ENCODE results near the gene UBR1.
"Not testable (repeated sequence)": the region's sequence is repeated elsewhere in the genome, so short reads cannot be mapped to it uniquely, and the experiment has no call there.

DNA sequence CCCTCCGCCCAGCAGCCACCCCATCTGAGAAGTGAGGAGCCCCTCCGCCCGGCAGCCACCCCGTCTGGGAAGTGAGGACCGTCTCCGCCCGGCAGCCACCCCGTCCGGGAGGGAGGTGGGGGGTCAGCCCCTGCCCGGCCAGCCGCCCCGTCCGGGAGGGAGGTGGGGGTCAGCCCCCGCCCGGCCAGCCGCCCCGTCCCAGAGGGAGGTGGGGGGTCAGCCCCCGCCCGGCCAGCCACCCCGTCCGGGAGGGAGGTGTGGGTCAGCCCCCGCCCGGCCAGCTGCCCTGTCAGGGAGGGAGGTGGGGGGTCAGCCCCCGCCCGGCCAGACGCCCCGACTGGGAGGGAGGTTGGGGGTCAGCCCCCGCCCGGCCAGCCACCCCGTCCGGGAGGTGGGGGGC is 91.2 kb downstream of the UBR1 start:
- TF ChIP-seq, protein P1, sequence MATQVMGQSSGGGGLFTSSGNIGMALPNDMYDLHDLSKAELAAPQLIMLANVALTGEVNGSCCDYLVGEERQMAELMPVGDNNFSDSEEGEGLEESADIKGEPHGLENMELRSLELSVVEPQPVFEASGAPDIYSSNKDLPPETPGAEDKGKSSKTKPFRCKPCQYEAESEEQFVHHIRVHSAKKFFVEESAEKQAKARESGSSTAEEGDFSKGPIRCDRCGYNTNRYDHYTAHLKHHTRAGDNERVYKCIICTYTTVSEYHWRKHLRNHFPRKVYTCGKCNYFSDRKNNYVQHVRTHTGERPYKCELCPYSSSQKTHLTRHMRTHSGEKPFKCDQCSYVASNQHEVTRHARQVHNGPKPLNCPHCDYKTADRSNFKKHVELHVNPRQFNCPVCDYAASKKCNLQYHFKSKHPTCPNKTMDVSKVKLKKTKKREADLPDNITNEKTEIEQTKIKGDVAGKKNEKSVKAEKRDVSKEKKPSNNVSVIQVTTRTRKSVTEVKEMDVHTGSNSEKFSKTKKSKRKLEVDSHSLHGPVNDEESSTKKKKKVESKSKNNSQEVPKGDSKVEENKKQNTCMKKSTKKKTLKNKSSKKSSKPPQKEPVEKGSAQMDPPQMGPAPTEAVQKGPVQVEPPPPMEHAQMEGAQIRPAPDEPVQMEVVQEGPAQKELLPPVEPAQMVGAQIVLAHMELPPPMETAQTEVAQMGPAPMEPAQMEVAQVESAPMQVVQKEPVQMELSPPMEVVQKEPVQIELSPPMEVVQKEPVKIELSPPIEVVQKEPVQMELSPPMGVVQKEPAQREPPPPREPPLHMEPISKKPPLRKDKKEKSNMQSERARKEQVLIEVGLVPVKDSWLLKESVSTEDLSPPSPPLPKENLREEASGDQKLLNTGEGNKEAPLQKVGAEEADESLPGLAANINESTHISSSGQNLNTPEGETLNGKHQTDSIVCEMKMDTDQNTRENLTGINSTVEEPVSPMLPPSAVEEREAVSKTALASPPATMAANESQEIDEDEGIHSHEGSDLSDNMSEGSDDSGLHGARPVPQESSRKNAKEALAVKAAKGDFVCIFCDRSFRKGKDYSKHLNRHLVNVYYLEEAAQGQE (IDR thresholded peaks at IDR 0.05; ENCODE audit: unreplicated experiment) = not testable (repeated sequence)
- TF ChIP-seq, protein P2, sequence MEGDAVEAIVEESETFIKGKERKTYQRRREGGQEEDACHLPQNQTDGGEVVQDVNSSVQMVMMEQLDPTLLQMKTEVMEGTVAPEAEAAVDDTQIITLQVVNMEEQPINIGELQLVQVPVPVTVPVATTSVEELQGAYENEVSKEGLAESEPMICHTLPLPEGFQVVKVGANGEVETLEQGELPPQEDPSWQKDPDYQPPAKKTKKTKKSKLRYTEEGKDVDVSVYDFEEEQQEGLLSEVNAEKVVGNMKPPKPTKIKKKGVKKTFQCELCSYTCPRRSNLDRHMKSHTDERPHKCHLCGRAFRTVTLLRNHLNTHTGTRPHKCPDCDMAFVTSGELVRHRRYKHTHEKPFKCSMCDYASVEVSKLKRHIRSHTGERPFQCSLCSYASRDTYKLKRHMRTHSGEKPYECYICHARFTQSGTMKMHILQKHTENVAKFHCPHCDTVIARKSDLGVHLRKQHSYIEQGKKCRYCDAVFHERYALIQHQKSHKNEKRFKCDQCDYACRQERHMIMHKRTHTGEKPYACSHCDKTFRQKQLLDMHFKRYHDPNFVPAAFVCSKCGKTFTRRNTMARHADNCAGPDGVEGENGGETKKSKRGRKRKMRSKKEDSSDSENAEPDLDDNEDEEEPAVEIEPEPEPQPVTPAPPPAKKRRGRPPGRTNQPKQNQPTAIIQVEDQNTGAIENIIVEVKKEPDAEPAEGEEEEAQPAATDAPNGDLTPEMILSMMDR (conservative IDR thresholded peaks at IDR 0.05; ENCODE audit: low read depth in 2 of 2) = not testable (repeated sequence)
- not testable (repeated sequence) for TF ChIP-seq EZH2 (IDR thresholded peaks at IDR 0.05; ENCODE audit: low read depth, unreplicated experiment); JUNB (IDR thresholded peaks at IDR 0.05; ENCODE audit: unreplicated experiment); ZNF331 (CRISPR knock-in tag; IDR thresholded peaks at IDR 0.05; ENCODE audit: low read depth); POLR2AphosphoS5 (IDR thresholded peaks at IDR 0.05; ENCODE audit: low read depth)
